Gastrocnemius medialis (tissue), 4 donors: ENCODE measurements around the gene TMEM187. TPM values are rescaled to one million over a fixed set of nuclear protein-coding genes. Genes with fewer than 3 reads are reported as not detected.

Source experiments
- ATAC-seq, 2 donors: fragments of 150-250 bp; one replicate each; pipeline ENCODE4 v1.9.1; 2016
- DNase-seq, 2 donors: peaks; one replicate each; pipeline ENCODE4 v3.0.0-alpha.2; 2019
- H3K27ac ChIP-seq, 4 donors: fragments of 200-600 bp; sonication (generic); 1 replicate in 1 of 4; 2 replicates in 3 of 4; pipeline ENCODE4 v1.5.1; 2016 to 2018; ENCODE audit warnings: mild to moderate bottlenecking in 2 of 4, moderate library complexity in 1 of 4
- H3K27me3 ChIP-seq, 3 donors: fragments of 200-600 bp; sonication (generic) in 2 of 3; 1 replicate in 1 of 3; 2 replicates in 2 of 3; pipeline versions ENCODE4 v1.5.1 to v1.6.0; 2016 to 2019; ENCODE audit warnings: mild to moderate bottlenecking in 1 of 3, moderate library complexity in 1 of 3
- H3K36me3 ChIP-seq, 2 donors: fragments of 200-600 bp; sonication (generic) in 1 of 2; one replicate each; pipeline ENCODE4 v1.5.1; 2017 to 2018
- H3K4me1 ChIP-seq, 2 donors: fragments of 200-600 bp; sonication (generic) in 1 of 2; one replicate each; pipeline ENCODE4 v1.5.1; 2016 to 2017; ENCODE audit warnings: mild to moderate bottlenecking in 2 of 2
- H3K4me3 ChIP-seq, 4 donors: fragments of 200-600 bp; sonication (generic) in 3 of 4; 1 replicate in 1 of 4; 2 replicates in 3 of 4; pipeline ENCODE4 v1.5.1; 2016 to 2019; ENCODE audit warnings: mild to moderate bottlenecking in 2 of 4
- H3K9me3 ChIP-seq, 3 donors: fragments of 200-600 bp; sonication (generic) in 2 of 3; 1 replicate in 1 of 3; 2 replicates in 2 of 3; pipeline ENCODE4 v1.5.1; 2016 to 2019
- CTCF ChIP-seq, 5 experiments: fragments of 450-650 bp in 3 of 5; fragments of 200-600 bp in 2 of 5; sonication (generic) in 2 of 5; IDR thresholded peaks in 4 of 5; conservative IDR thresholded peaks in 1 of 5; 1 replicate in 4 of 5; 2 replicates in 1 of 5; pipeline ENCODE4 v1.5.1; 2016 to 2019; ENCODE audit warnings: antibody characterized with exemption in 5 of 5, mild to moderate bottlenecking in 3 of 5, moderate library complexity in 3 of 5
- POLR2A ChIP-seq, 2 donors: fragments of 450-650 bp; IDR thresholded peaks; one replicate each; pipeline ENCODE4 v1.6.1; 2017; ENCODE audit warnings: antibody characterized with exemption in 2 of 2, mild to moderate bottlenecking in 2 of 2, moderate library complexity in 2 of 2
- in situ Hi-C, 4 donors: fragments of 200-750 bp; cut with MboI; loops; one replicate each; pipeline versions ENCODE4 v1.15.0 to v1.8.0; 2017; ENCODE audit warnings: low sequenced_read_pairs in 4 of 4
- intact Hi-C: fragments of 100-400 bp; cut with DNase I; formaldehyde crosslinking; loops from one replicate; pipeline ENCODE4 v1.15.1; 2023; ENCODE audit warnings: low total_unique reads
- total RNA-seq, 4 donors: library from RNA; depleted of rRNA; stranded (reverse); fragments of >200 nt; gene quantifications; one replicate each; pipeline versions ENCODE4 v1.1.0 to v1.2.3, GENCODE V29; 2016

TMEM187 gene
- total RNA-seq, 4 donors from 2014 or later: 1.3 to 8.6 (median 3.8) TPM

GRCh38 chrX:153971450-153972367, 845 bp upstream of the TMEM187 start, which contains the start of gene HCFC1:
TSS of gene HCFC1 (minus strand) at chrX:153971818. CDS start at chrX:153970840, 978 bp downstream.
- peak; percentile 56 to 63 for ATAC-seq
- peak; percentile 81 to 89 for DNase-seq
- intact Hi-C loops (loop anchor here (1.0 to 10.0 kb wide), 4 partner anchors 43 to 403 kb away; partner anchors contain the start of genes EMD, FLNA and MECP2), in situ Hi-C loops (loop anchor here in 3 of 4 donors (25.0 kb wide), 4 partner anchors 91 to 1009 kb away; partner anchors contain the start of genes IDH3G (in 2 of the 3), SRPK3 (in 2 of the 3), SSR4 (in 2 of the 3) and G6PD (in 1 of the 3))
- H3K27me3 ChIP-seq: no peaks in the 10 kb centered on the region
- peaks cover 35 to 48% of the 10 kb centered on the region in 2 donors for H3K4me1 ChIP-seq
- no peaks in the 10 kb centered on the region for H3K36me3 ChIP-seq
- H3K9me3 ChIP-seq: no peaks in the 10 kb centered on the region
- peak within 1 kb of the TSS; percentile 73 to 94 (median 85) for H3K4me3 ChIP-seq
- TF ChIP-seq CTCF (IDR thresholded peaks at IDR 0.05 in 4 of 5, conservative IDR thresholded peaks at IDR 0.05 in 1 of 5): no peak
- TF ChIP-seq POLR2A (IDR thresholded peaks at IDR 0.05): peak; percentile 20 to 57
- H3K27ac ChIP-seq: peak within 1 kb of the TSS; percentile 95 to 100 (median 98)

- no peaks in the 10 kb centered on the region for H3K9me3 ChIP-seq
- peaks cover 19 to 32% of the 10 kb centered on the region in 2 donors for H3K4me1 ChIP-seq
- ATAC-seq (no peak), DNase-seq (no peak)
- intact Hi-C loops (loop anchor here (10.0 kb wide), 1 partner anchor 401 kb away; the partner anchor contains the start of genes EMD and FLNA), in situ Hi-C loops (loop anchor here in 3 of 4 donors (25.0 kb wide), 4 partner anchors 89 to 1011 kb away; partner anchors contain the start of genes IDH3G (in 2 of the 3), SRPK3 (in 2 of the 3), SSR4 (in 2 of the 3) and G6PD (in 1 of the 3))
- H3K4me3 ChIP-seq: peak overlapping the region; percentile 54 to 87 (median 64)
- H3K36me3 ChIP-seq: no peaks in the 10 kb centered on the region
- H3K27ac ChIP-seq: peak overlapping the region; percentile 90 to 99 (median 96)
- no peaks in the 10 kb centered on the region for H3K27me3 ChIP-seq
- TF ChIP-seq CTCF (IDR thresholded peaks at IDR 0.05 in 4 of 5, conservative IDR thresholded peaks at IDR 0.05 in 1 of 5) (no peak), POLR2A (IDR thresholded peaks at IDR 0.05) (no peak)
Measured at GRCh38 chrX:153973127-153974002, 811 bp downstream of the TMEM187 start.

- Histone ChIP-seq H3K27ac (peak overlapping the region; percentile 90 to 99 (median 96)), H3K27me3 (no peaks in the 10 kb centered on the region), H3K4me3 (peak overlapping the region in 1 of 4 donors; percentile 87), H3K36me3 (no peaks in the 10 kb centered on the region), H3K4me1 (peaks cover 11 to 24% of the 10 kb centered on the region in 2 donors), H3K9me3 (no peaks in the 10 kb centered on the region)
- ATAC-seq: no peak
- in situ Hi-C loops: loop anchor here in 3 of 4 donors (25.0 kb wide), 4 partner anchors 88 to 1012 kb away; partner anchors contain the start of genes IDH3G (in 2 of the 3), SRPK3 (in 2 of the 3), SSR4 (in 2 of the 3) and G6PD (in 1 of the 3)
- TF ChIP-seq CTCF (IDR thresholded peaks at IDR 0.05 in 4 of 5, conservative IDR thresholded peaks at IDR 0.05 in 1 of 5): no peak
- no peak for TF ChIP-seq POLR2A (IDR thresholded peaks at IDR 0.05)
- DNase-seq: no peak
- intact Hi-C loops: loop anchor here (10.0 kb wide), 1 partner anchor 401 kb away; the partner anchor contains the start of genes EMD and FLNA
Measured at GRCh38 chrX:153974003-153974725, 1.6 kb downstream of the TMEM187 start.
